Measurements from ENCODE around the gene HRCT1.

Gene HRCT1

DNA sequence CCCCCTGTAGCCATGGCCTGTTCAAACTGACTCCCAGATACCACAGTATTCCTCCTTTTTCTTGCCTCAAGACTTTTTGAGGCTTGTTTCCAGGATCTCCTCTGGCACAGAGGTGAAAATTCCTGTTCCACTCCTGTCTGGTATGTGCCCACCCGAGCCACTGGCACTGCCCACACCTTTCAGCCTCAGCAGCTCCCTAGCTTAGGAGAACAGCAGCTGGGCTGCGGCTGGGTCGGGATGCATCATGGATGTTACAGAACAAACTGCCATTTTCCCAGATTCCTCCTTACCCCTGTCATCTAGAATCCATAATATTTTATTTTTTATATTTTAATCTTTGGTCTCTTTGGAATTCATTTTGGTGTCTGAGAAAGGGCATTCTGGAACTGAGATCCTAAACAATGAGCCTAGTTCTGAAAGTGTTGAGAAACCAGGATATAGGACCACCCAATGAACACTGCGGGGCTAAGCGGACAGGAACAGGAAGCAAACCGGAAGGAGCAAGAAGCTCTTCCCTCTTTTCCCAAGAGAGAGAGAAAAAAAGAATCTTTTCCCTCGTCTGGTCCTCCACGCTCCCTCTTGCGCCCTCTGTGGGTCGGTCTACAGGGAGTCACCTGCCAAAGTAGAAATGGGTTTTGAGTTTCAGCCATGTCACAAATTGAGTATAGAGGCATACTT, 39.5 kb downstream of the HRCT1 start:
- H2AFZ ChIP-seq (ENCODE audit: low read depth, low read length): peak overlapping the region; percentile 11
- peak overlapping the region; percentile 34 for H3K4me3 ChIP-seq (ENCODE audit: low read length)
- no peaks in the 10 kb centered on the region for H3K4me1 ChIP-seq (ENCODE audit: insufficient read depth, low read length)
- H3K27me3 ChIP-seq (ENCODE audit: insufficient read depth, low read length): peaks cover 13% of the 10 kb centered on the region
- H3K36me3 ChIP-seq (ENCODE audit: insufficient read depth, low read length): no peaks in the 10 kb centered on the region
- no peaks in the 10 kb centered on the region for H3K9me3 ChIP-seq (ENCODE audit: low read length)

GRCh38 chr9:35948451-35948850, 42.4 kb downstream of the HRCT1 start:
- no peak overlapping the region for H2AFZ ChIP-seq (ENCODE audit: low read depth, low read length)
- H3K4me3 ChIP-seq (ENCODE audit: low read length): no peak overlapping the region
- peaks cover 17% of the 10 kb centered on the region for H3K27me3 ChIP-seq (ENCODE audit: insufficient read depth, low read length)
- no peaks in the 10 kb centered on the region for H3K36me3 ChIP-seq (ENCODE audit: insufficient read depth, low read length)
- H3K4me1 ChIP-seq (ENCODE audit: insufficient read depth, low read length): no peaks in the 10 kb centered on the region
- H3K9me3 ChIP-seq (ENCODE audit: low read length): no peaks in the 10 kb centered on the region

- Histone ChIP-seq H3K4me1 (ENCODE audit: insufficient read depth, low read length) (no peaks in the 10 kb centered on the region), H3K36me3 (ENCODE audit: insufficient read depth, low read length) (no peaks in the 10 kb centered on the region), H3K4me3 (ENCODE audit: low read length) (no peak overlapping the region), H2AFZ (ENCODE audit: low read depth, low read length) (no peak overlapping the region), H3K27me3 (ENCODE audit: insufficient read depth, low read length) (peaks cover 17% of the 10 kb centered on the region), H3K9me3 (ENCODE audit: low read length) (no peaks in the 10 kb centered on the region)
Observed at GRCh38 chr9:35948901-35949318, 42.9 kb downstream of the HRCT1 start.

DNA sequence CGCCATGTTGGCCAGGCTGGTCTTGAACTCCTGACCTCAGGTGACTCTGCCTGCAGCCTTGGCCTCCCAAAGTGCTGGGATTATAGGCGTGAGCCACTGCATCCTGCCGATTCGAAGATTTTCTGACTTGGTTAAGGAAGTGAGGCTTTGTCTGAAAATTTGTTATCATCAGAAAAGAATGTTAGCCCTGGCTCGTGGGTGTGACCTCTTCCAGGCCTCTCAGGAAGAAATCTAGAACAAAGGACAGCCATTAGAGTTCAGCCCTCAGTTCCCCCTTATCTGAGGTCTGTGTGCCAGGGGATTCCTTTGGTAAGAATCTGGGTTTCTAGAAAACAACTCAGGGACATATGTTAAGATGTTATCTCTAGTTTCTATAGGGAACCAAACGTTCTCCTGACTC, 45.7 kb downstream of the HRCT1 start:
- H3K4me1 ChIP-seq (ENCODE audit: insufficient read depth, low read length): no peaks in the 10 kb centered on the region
- no peak overlapping the region for H3K4me3 ChIP-seq (ENCODE audit: low read length)
- H3K9me3 ChIP-seq (ENCODE audit: low read length): no peaks in the 10 kb centered on the region
- H3K36me3 ChIP-seq (ENCODE audit: insufficient read depth, low read length): no peaks in the 10 kb centered on the region
- H3K27me3 ChIP-seq (ENCODE audit: insufficient read depth, low read length): peaks cover 17% of the 10 kb centered on the region
- no peak overlapping the region for H2AFZ ChIP-seq (ENCODE audit: low read depth, low read length)

- no peaks in the 10 kb centered on the region for H3K9me3 ChIP-seq (ENCODE audit: low read length)
- H3K27me3 ChIP-seq (ENCODE audit: insufficient read depth, low read length): peaks cover 20% of the 10 kb centered on the region
- no peak overlapping the region for H3K4me3 ChIP-seq (ENCODE audit: low read length)
- H3K4me1 ChIP-seq (ENCODE audit: insufficient read depth, low read length): no peaks in the 10 kb centered on the region
- H2AFZ ChIP-seq (ENCODE audit: low read depth, low read length): no peak overlapping the region
- no peaks in the 10 kb centered on the region for H3K36me3 ChIP-seq (ENCODE audit: insufficient read depth, low read length)
Observed at GRCh38 chr9:35952526-35953191, 46.7 kb downstream of the HRCT1 start.

DNA sequence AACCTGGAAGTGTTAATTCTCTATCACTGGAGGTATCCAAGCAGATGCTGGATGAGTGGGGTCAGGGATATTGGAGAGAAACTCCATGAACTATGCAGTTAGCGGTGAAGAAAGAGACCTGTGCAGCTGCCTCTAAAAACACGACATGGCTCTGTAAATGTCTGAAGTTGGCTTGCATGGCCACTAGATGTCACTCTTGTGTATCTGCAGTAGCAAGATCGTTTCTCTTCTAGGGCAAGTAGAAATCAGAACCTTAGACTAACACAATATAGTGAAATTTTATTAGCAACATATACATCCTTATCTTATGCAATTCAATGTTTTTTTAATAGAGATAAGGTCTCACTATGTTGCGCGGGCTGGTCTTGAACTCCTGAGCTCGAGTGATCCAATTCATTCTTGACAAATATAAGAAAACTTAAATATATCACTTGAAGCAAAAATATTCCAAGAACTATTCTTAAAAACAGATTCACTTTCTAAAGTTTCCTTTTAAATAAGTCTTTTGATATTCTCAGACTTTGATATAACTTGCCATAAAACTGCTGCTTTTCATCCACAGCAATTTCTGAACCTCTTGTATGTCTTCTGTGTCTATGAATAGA, 49.0 kb downstream of the HRCT1 start:
- H2AFZ ChIP-seq (ENCODE audit: low read depth, low read length): no peak overlapping the region
- H3K27me3 ChIP-seq (ENCODE audit: insufficient read depth, low read length): peaks cover 20% of the 10 kb centered on the region
- H3K36me3 ChIP-seq (ENCODE audit: insufficient read depth, low read length): no peaks in the 10 kb centered on the region
- H3K4me1 ChIP-seq (ENCODE audit: insufficient read depth, low read length): no peaks in the 10 kb centered on the region
- H3K9me3 ChIP-seq (ENCODE audit: low read length): no peaks in the 10 kb centered on the region
- H3K4me3 ChIP-seq (ENCODE audit: low read length): no peak overlapping the region

- Histone ChIP-seq H2AFZ (ENCODE audit: low read depth, low read length) (no peak overlapping the region), H3K4me3 (ENCODE audit: low read length) (no peak overlapping the region), H3K36me3 (ENCODE audit: insufficient read depth, low read length) (no peaks in the 10 kb centered on the region), H3K27me3 (ENCODE audit: insufficient read depth, low read length) (peaks cover 31% of the 10 kb centered on the region), H3K4me1 (ENCODE audit: insufficient read depth, low read length) (no peaks in the 10 kb centered on the region), H3K9me3 (ENCODE audit: low read length) (no peaks in the 10 kb centered on the region)
Observed at GRCh38 chr9:35956651-35957050, 50.6 kb downstream of the HRCT1 start.

Data from neuron (in vitro differentiated cells).